Fibroblast of peridontal ligament (primary cell): Measurements from ENCODE around the gene CLEC18B.
"Not testable (repeated sequence)": the region's sequence is repeated elsewhere in the genome, so short reads cannot be mapped to it uniquely, and the experiment has no call there.

Experiments
- DNase-seq: peaks from one replicate; pipeline ENCODE4 v3.0.0-alpha.2; 2010; ENCODE audit errors: extremely low read depth

CLEC18B gene

DNA sequence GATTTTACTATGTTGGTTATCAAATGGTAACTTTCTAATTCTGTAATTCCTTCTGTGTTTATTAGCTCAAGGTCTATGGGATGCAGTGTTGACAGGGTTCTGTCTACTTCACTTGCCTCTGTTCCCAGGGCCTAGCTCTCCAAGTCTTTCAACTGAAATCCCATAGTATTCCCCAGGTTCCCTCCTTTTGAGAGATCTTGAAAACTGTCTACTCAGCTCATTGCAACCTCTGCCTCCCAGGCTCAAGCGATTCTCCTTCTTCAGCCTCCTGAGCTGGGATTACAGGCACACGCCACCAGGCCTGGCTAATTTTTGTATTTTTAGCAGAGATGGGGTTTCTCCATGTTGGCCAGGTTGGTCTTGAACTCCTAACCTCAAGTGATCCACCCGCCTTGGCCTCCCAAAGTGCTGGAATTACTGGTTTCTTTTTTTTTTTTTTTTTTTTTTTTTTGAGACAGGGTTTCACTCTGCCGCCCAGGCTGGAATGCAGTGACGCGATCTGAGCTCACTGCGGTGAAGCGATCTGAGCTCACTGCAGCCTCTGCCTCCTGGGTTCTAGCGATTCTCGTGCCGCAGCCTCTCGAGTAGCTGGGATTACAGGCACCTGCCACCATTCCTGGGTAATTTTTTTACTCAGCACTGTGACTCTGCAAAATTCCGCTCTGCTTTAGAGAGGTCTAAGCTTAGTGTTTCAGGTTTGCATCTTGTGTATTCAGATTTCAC is 22.5 kb upstream of the CLEC18B start:
- DNase-seq = not testable (repeated sequence)

DNA sequence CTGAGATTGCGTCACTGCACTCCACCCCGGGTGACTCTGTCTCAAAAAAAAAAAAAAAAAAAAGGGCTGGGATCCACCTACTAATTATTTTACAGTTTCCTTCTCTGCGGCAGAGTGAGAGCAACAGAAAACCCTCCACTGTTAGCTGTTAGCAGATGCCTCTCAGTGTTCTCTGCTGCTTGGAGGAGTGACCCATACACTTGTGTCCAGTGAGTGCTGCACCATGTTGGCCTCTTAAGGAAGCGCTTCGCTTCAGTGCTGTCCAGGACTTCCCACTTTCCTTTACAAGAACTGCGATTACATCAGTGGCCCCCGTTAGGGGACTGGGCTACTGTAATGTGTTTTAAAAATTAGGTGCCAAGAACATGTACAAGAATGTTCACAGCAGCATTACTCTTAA is 18.4 kb upstream of the CLEC18B start:
- no peak for DNase-seq

DNA sequence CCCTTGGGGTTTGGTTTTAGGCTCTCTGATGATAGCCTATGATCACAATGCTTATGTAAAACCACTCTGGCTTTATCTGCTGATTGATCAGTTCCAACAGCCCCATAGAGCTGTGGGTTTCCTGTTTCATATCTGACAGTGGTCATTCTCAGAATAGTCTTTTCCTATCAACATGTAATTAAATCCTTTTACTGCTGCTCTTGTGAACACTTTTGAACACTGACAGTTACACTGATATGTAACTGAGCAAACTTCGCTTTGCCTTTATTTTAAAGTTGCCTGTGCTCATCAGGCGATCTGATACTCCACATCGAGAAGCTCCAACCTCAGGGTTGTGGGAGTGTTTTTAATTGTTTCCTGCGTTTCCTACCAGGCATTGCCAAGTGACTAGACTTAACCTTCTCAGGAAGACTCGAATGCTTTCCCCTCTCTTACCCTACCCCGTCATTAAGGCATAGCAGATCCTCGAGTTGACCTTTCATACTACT is 17.3 kb upstream of the CLEC18B start:
- no peak for DNase-seq

DNA sequence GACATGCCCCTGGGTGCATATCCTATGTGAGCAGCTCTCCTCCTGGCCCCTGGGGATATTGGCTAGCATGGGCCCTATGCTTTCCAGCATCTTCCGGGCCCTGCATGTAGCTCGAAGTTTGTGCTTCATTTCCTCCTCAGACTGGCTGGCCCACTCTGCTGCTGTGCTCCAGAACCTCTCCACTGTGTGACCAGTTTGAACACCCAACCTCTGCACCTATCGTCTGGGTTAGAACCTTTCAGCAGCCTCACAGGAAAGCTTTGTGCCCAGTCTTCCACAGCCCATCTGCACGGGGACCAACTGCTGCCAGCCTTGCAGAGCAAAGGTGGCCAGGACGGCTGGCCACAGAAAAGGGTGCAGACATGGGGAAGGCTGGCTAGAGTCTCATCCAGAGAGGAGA is 10.2 kb upstream of the CLEC18B start:
- no peak for DNase-seq

DNA sequence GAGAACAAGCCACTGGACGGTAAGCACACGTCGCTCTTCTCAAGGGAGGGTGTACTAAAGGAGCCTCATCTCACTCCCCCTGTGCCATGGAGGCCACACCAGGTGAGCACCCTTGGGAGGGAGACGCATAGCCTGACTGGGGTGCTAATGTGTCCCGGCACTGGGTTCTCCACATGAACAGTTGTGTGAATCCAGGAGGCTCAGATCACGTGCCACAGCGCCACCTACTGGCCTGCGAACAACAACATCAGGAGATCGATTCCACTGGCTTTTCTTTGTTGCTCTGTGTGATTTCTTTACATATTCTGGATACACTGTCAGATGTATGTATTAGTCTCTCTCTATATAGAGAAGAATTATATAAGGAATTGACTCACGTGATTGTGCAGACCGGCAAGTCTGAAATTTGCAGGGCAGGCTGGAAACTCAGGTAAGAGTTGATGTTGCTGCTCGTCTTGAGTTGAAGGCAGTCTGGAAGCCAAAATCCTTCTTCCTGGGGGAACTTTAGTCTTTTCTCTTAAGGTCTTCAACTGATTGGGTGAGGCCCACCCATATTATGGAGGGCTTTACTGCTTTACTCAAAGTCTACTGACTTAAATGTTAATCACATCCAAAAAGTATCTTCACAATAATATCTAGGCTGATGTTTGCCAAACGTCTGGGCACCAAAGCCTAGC is 8.9 kb upstream of the CLEC18B start:
- peak; percentile 43 for DNase-seq

DNA sequence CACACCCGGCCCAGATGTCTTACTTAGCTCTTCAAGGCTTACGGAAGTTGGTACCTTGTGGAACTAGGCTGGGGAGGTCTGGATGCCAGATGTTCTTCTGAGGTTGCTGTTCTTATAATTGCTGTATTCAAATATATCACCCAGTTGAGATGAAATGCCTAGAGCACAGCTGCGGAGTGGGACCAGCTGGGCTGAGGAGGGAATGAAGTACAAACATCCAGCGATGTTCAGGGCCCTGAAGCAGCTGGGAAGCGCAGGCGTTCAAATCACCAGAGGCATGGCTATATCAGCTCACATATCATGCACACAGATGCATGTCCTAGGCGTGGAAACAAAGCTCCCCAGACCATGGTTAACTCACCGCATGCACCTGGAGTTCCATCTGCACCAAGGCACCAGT is 7.2 kb upstream of the CLEC18B start:
- not testable (repeated sequence) for DNase-seq

DNA sequence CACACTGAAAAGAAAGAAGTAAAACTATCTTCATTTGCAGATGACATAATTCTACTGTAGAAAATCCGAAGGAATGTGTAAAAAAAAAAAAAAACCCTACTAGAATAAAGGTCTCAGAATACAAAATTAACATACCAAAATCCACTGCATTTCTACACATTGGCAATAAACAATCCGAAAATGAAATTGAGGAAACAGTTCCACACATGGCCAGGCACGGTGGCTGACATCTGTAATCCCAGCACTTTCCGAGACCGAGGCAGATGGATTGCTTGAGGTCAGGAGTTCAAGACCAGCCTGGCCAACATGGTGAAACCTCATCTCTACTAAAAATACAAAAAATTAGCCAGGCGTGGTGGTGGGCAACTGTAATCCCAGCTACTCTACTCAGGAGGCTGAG is 4.5 kb upstream of the CLEC18B start:
- not testable (repeated sequence) for DNase-seq

DNA sequence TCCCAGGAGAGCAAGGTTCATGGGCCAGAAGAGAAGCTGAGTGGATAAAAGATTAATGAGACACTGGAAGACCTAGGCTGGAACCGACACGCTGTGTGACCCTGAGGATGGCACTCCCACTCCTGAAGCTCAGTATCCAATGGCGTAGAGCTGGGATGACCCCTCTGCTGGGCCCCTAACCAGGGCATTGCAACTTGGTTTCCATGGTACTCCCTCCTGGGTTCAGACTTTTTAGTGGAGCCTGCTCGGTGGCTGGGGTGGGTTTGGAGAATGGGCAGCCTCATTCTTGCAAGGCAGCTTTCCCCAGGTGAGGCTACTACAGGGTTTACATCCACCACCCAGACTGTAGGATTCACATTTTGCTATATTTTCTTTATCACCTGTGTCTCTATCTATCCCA is 2.4 kb upstream of the CLEC18B start:
- DNase-seq = not testable (repeated sequence)

DNA sequence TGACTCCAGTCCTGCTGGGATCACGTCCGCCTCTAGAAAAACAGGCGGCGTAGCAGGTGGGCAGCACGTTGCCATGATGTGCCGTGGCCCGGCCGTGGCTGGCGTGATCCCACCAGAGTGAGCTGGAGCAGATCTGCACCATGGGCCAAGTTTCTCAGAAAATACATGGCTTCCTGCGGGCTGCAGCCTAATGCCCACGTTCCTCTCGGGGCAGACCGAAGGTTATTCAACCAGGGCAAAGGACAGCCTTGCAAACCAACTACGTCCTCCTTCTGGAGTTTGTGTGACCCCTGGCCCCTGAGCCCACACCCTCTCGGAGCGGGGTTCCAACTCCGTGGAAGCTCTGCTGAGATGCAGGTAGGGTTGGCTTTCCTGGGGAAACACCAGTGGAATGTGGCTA is 808 bp upstream of the CLEC18B start:
- not testable (repeated sequence) for DNase-seq

DNA sequence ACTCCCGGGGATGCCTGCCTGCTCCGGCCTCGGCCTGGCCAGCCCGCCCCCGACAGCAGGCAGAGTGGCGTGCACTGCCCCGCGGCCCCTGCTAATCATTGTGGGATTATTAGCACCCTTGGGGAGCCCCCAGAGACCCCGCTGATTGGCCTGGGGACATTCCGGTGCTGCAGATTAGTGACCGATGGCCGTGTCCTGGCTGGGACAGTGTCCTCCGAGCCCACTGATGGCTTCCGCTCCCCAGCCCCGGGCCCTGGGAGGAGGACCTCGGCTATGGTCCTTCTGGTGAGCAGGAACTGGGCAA is 156 bp upstream of the CLEC18B start:
- DNase-seq = not testable (repeated sequence)

DNA sequence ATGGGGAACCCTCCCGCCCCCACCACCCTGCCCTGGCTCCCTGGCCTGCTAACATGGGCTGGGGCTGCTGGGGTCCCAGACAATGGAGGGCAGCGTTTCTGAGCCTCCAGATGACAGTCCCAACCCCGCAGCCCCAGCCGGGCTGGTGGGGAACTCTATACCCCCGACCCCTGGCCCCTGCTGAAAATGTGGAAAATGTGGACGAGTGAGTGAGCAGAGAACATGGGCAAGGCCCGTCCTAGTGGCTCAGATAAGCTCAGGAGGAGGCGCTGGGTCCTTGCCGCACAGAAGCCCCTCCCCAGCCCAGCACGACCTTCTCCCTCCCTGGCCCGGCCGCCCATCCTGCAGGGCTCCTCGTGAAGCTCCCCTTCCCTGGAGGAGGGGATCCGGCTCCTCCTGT is 1.5 kb downstream of the CLEC18B start:
- not testable (repeated sequence) for DNase-seq

DNA sequence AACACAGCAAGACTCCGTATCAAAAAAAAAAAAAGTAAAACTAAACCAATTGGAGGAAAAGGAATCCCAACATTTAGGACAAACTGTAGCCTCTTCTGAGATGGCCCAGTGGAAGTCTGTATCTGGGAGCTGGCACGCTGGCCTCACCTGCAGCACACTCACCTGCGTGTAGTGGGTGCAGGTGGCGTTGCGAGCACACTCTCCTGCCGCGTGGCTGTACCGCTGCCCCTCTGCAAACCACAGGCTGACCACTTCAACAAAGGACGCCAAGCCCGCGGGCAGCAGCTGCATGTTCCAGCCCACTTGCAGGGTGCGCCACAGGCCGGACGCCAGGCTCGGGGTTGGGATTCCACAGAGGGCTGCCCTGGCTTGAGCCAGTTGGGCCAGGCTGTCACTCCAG is 3.4 kb downstream of the CLEC18B start:
- DNase-seq = not testable (repeated sequence)

DNA sequence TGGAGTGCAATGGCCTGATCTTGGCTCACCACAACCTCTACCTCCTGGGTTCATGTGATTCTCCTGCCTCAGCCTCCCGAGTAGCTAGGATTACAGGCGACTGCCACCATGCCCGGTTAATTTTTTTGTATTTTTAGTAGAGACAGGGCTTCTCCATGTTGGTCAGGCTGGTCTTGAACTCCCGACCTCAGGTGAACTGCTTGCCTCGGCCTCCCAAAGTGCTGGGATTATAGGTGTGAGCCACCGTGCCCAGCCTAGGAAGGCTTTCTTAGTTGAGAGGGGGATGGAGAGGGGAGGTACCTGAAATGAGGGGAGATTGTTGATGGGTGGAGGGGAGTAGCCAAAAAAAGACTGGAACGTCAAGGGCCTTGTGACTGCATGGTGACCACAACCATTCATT is 7.4 kb downstream of the CLEC18B start:
- DNase-seq = not testable (repeated sequence)

DNA sequence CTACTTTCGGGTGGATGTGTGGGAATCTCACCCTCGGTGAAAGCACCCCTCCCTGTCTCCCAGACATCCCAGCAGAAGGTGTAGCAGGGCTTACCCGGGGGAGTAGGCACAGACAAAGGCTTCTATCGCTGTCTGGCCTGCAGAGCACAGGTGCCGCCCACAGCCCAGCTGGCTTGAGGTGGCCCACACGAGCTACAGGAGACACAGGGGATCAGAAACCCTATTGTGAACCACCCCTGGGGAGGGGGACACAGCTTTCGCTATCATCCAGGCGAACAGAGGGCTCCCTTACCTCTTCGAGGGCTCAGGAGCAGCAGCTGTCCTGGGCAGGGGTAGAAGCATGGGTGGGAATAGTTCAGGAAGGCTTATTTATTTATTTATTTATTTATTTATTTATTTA is 7.8 kb downstream of the CLEC18B start:
- not testable (repeated sequence) for DNase-seq

DNA sequence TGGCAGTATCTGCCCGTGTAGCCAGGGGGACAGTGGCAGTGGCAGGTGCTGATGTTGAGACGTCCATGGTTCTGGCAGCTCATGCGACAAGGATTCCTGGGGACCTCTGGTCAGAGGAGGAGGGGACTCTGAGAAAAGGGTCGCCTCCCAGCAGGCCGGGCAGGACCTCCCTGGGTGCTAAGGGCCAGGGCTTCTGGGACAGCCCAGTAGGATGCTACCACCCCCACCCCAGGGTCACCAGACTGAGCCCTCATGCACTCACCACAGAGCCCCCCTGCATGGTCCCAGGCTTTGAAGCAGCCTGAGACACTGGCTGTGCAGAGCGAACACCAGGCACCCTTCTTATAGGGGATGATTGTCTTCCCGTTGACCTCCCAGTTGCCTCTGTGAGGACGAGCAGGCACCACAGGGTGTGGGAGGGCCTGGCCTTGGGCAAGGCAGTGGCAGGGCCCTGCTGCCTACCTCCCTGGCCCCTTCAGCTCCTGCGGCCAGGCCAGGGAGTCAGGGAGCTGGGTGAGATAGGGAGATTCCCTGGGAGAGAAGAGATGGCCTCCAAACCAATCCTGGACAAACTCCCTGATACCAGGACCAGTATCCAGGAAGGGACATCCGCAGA is 8.4 kb downstream of the CLEC18B start:
- not testable (repeated sequence) for DNase-seq

DNA sequence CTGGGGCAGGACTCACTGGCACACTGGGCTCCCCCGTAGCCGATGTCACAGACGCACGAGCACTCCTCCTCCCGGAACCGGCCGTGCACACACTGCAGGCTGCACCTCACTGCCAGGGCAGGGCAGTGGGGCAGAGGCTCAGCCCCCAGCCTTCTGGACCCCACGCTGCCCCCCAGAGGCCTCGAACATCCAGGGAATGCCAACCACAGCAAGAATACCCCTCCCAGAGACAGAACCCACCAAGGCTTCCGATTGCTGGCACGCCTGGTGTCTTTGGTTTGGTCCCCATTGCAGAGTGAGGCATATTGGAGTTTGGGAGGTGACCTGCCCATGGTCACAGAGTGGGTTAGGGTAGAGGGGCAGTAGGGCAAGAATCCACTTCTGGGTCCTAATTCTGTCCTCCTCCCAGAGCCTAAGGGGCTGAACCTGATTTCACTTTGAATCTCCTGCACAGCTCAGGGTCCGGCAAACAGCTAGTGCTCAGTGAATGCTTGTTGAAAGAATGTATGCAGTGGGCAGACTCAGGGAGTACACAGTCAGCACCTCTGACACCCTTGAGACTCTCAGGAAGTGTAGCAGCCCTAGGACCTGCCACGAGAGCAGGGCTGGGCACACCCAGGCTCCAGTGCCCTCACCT is 9.0 kb downstream of the CLEC18B start:
- not testable (repeated sequence) for DNase-seq

DNA sequence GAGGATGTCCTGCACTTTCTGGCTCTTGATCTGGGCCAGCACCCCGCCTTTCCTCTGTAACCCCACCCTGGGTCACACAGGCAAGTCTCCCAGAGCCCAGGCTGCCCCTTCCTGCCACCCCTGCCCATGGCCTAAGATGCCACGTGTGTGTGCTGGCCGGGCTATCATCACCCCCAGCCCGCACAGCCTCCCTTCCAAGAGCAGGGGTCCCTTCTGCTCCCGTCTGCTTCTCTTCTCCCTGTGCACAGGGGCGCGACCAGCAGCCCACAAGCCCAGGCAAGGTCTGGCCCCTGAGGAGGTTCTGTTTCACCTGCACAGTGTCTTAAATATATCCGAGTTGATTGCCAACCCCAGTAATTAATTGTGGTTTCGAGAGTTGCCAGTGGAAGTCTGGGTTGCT is 10.3 kb downstream of the CLEC18B start:
- not testable (repeated sequence) for DNase-seq

DNA sequence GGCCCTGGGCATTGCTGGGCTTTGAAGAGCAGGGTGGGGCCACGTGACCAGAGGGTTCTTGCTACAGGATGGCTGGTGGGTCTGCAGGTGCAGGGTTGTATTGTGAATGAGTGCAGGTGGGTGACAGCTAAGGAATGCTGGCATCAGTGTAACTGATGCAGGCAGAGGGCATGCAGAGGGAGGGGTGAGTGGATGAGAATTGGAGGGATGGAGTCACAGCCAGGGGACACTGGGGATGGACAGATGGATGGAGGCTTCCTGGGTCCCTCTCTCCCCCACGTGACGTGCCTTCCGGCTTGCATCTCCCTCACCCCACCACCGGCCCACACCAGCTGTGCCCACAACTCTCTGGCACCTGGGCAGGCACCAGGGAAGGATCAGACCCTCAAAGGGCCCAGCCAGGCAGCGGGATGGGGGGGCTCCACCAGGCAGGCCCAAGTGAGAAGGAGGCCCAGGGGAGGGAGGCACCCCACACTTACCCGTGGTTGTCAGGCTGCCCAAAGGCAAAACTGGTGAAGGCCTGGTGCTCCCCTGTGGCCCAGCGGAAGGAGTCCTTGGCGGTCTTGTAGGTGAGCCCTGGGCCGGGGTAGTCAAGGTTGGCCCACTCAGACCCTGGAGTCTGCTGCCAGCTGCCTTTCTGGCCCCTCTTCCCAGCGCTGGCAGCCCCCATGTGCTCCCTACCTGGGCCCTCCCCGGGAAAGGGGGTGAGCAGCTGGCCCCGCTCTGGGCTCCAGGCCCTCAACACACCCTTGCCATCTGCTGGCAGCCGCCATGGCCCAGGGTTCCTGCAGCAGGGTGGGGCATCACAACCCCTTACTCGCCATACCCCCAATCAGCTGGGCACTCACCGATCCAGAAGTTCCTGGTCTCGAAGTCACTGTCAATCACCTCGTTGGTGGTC is 11.0 kb downstream of the CLEC18B start:
- not testable (repeated sequence) for DNase-seq

DNA sequence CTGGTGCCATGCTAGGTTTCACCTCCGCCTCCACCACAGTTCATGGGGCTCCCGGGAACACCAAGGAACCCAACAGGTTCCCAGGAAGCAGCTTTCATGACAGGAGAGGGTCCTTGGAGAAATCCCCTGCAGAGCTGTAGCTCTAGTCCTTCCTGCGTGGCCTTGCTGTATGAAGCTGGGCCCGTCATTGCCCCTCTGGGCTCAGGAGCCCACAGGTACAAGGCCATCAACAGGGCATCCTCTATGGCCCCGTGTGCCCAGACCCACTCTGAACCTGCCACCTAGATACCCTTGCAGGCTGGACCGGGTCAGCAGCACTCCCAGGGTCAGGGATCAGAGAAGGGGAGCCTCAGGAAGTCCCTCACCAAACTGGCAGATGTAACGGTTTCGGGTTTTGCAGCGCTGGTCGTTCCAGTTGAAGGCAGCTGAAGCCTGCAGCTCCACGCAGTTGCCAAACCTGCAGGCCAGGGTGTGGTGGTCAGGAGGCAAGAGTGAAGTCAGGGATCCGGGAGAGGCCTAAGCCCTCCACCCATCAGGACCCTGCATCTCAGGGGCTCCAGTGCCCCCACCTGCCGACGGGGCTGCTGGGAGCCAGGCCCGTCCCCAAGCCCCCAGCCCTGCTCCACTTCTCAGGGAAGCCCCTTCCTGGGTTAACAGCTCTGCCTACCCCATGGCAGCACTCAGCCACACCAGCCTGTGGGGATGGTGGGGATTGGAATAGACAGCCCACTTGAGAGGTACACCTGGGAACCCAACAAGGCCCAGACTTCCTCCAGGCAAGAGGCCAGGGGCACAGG is 11.9 kb downstream of the CLEC18B start:
- not testable (repeated sequence) for DNase-seq

DNA sequence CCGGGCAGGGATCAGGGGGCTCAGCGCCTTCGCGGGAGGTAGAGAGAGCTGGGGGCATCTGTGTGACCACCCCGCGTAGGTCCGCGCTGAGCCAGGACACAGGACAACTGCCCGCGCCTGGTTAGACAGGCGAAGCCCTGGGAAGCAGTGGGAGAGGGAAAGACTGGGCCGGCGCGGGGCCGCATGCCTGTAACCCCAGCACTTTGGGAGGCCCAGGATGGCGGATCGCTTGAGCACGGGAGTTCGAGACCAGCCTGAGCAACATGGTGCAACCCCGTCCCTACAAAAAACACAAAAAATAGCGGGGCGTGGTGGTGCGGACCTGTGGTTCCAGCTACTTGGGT is 13.9 kb downstream of the CLEC18B start:
- DNase-seq = peak; percentile 8
